Measurements from ENCODE around the gene TAB2.
A peak's percentile ranks its signal among the peaks of the same experiment; 100 is the strongest.

TAB2 gene

DNA sequence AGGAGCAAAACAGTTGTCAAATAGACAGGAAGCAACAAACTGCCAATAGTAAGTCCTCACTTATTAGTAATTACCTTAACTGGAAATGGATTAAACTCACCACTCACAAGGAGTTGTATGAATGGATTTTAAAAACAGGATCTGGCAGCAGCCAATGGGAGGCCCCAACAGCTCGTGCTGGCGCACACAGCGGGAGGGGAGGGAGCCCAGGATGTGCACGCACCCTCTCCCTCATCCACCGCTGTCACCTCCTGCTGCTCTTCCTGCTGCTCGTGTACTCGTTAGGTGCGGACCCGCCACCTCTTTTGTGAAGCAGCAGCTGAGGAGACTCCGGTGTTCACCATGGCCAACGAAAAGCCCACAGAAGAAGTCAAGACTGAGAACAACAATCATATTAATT is 82.5 kb downstream of the TAB2 start, which contains the start of gene SUMO4:
SUMO4 (plus strand) TSS at position 213 of the 400 bp plus-strand sequence; CDS start at position 343, 130 bp downstream.
- Histone ChIP-seq H3K4me1 (ENCODE audit: control insufficient read depth in 1 of 2, insufficient read depth in 2 of 2, low read length in 2 of 2) (no peaks in the 10 kb centered on the region), H3K4me3 (ENCODE audit: low read depth, low read length) (peak within 1 kb of the TSS; percentile 6), H3K9ac (ENCODE audit: low read length) (no peak within 1 kb of the TSS), H3K36me3 (ENCODE audit: control insufficient read depth in 1 of 2, insufficient read depth in 2 of 2, low read length in 2 of 2) (peaks cover 5 to 10% of the 10 kb centered on the region in 2 experiments), H2BK12ac (ENCODE audit: low read length) (no peak within 1 kb of the TSS), H3K79me1 (ENCODE audit: low read length) (no peaks in the 10 kb centered on the region), H3K27me3 (ENCODE audit: insufficient read depth, low read length) (no peaks in the 10 kb centered on the region), H3K4me2 (ENCODE audit: low read length) (no peak within 1 kb of the TSS), H3K27ac (ENCODE audit: low read depth, low read length) (no peak within 1 kb of the TSS), H3K18ac (ENCODE audit: low read length) (no peak within 1 kb of the TSS), H3K14ac (ENCODE audit: low read length) (no peak within 1 kb of the TSS), H3K23ac (ENCODE audit: low read length) (no peak within 1 kb of the TSS), H2BK5ac (ENCODE audit: low read depth, low read length, poor library complexity) (no peak within 1 kb of the TSS), H2BK120ac (ENCODE audit: insufficient read depth, low read length, poor library complexity) (no peak within 1 kb of the TSS), H3K9me3 (ENCODE audit: insufficient read depth, low read depth, low read length) (no peaks in the 10 kb centered on the region), H3K4ac (ENCODE audit: low read depth, low read length) (no peak within 1 kb of the TSS), H3K79me2 (ENCODE audit: control insufficient read depth, insufficient read depth, low read length, poor library complexity) (no peaks in the 10 kb centered on the region), H4K8ac (ENCODE audit: low read depth, low read length) (no peak within 1 kb of the TSS), H2AK5ac (ENCODE audit: low read length) (no peak within 1 kb of the TSS), H4K12ac (ENCODE audit: low read depth, low read length) (no peak within 1 kb of the TSS), H2AFZ (ENCODE audit: insufficient read depth, low read length, poor library complexity) (no peak within 1 kb of the TSS), H4K91ac (ENCODE audit: low read depth, low read length) (no peak within 1 kb of the TSS)
- DNase-seq: no peak
- WGBS (ENCODE audit: extremely low coverage, insufficient coverage, insufficient read length): no CpG with 5 or more reads among the region's 11 CpGs

DNA sequence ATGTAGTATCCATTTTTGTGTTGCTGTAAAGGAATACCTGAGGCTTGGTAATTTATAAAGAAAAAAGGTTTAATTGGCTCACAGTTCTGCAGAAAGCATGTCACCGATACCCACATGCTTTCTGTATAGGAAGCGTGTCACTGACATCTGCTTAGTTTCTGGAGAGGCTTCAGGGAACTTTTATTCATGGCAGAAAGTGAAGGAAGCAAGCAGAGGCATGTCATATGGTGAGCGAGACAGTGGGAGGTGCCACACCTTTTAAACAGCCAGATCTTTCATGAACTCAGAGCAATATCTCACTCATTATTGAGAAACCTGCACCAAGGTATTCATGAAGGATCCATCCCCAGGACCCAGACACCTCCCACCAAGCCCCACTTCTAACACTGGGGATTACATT is 86.0 kb downstream of the TAB2 start:
- Histone ChIP-seq H3K4me3 (ENCODE audit: low read depth, low read length) (no peak overlapping the region), H3K9ac (ENCODE audit: low read length) (no peak overlapping the region), H3K14ac (ENCODE audit: low read length) (no peak overlapping the region), H3K27ac (ENCODE audit: low read depth, low read length) (no peak overlapping the region), H2AFZ (ENCODE audit: insufficient read depth, low read length, poor library complexity) (no peak overlapping the region), H3K23ac (ENCODE audit: low read length) (no peak overlapping the region), H2BK12ac (ENCODE audit: low read length) (no peak overlapping the region), H3K18ac (ENCODE audit: low read length) (no peak overlapping the region), H4K12ac (ENCODE audit: low read depth, low read length) (no peak overlapping the region), H2BK120ac (ENCODE audit: insufficient read depth, low read length, poor library complexity) (no peak overlapping the region), H2BK5ac (ENCODE audit: low read depth, low read length, poor library complexity) (no peak overlapping the region), H4K8ac (ENCODE audit: low read depth, low read length) (no peak overlapping the region), H3K27me3 (ENCODE audit: insufficient read depth, low read length) (no peaks in the 10 kb centered on the region), H3K4ac (ENCODE audit: low read depth, low read length) (no peak overlapping the region), H3K36me3 (ENCODE audit: control insufficient read depth in 1 of 2, insufficient read depth in 2 of 2, low read length in 2 of 2) (peaks cover 5 to 10% of the 10 kb centered on the region in 2 experiments), H4K91ac (ENCODE audit: low read depth, low read length) (no peak overlapping the region), H3K79me2 (ENCODE audit: control insufficient read depth, insufficient read depth, low read length, poor library complexity) (no peaks in the 10 kb centered on the region), H3K4me2 (ENCODE audit: low read length) (no peak overlapping the region), H3K9me3 (ENCODE audit: insufficient read depth, low read depth, low read length) (no peaks in the 10 kb centered on the region), H3K79me1 (ENCODE audit: low read length) (no peaks in the 10 kb centered on the region), H3K4me1 (ENCODE audit: control insufficient read depth in 1 of 2, insufficient read depth in 2 of 2, low read length in 2 of 2) (no peaks in the 10 kb centered on the region), H2AK5ac (ENCODE audit: low read length) (no peak overlapping the region)
- no CpG with 5 or more reads among the region's 3 CpGs for WGBS (ENCODE audit: extremely low coverage, insufficient coverage, insufficient read length)
- no peak for DNase-seq

DNA sequence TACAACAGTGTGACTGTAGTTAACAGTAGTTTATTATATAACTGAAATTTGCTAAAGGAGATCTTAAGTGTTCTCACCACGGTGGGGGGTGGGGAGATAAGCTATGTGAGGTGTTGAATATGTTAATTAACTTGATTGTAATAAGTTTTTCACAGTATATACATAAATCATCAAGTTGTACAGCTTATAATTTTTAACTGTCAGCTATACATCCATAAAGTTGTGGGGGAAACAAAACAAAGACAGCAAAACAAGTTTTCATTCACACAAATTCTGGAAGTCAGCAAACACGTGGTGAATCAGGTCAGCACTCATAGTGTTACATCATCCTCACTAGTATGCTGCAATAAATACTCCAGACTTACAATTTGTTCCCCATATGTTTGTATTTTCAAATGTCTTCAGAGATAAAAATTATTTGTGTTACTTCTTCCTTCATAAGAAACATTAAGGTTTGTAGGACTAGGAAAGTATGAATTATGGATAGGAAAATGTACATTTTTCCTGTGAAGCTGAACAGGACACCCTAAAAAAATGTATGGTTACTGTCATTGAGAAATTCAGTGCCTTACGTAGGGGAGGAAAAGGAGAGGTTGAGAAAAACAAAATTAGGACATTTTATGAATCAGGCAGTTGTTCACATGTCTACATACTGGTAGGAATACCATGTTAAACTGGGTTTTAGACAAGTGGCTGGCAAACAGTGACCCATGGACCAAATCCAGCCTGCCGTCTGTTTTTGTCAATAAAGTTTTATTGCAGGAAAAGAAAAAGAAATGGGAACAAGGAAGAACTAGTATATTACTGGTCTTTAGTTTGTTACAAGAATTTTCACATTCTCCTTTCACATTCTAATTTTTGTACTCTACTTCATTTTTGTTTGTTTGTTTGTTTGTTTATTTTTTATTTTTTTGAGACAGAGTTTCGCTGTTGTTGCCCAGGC is 88.6 kb downstream of the TAB2 start:
- no peak overlapping the region for H2BK120ac ChIP-seq (ENCODE audit: insufficient read depth, low read length, poor library complexity)
- no peak overlapping the region for H3K23ac ChIP-seq (ENCODE audit: low read length)
- peaks cover 3 to 16% of the 10 kb centered on the region in 2 experiments for H3K36me3 ChIP-seq (ENCODE audit: control insufficient read depth in 1 of 2, insufficient read depth in 2 of 2, low read length in 2 of 2)
- H4K91ac ChIP-seq (ENCODE audit: low read depth, low read length): no peak overlapping the region
- DNase-seq: peak in 1 of 2 donors; percentile 26
- no peak overlapping the region for H3K18ac ChIP-seq (ENCODE audit: low read length)
- no peak overlapping the region for H2BK5ac ChIP-seq (ENCODE audit: low read depth, low read length, poor library complexity)
- H3K79me2 ChIP-seq (ENCODE audit: control insufficient read depth, insufficient read depth, low read length, poor library complexity): no peaks in the 10 kb centered on the region
- H2AFZ ChIP-seq (ENCODE audit: insufficient read depth, low read length, poor library complexity): no peak overlapping the region
- no peak overlapping the region for H3K4ac ChIP-seq (ENCODE audit: low read depth, low read length)
- H3K9ac ChIP-seq (ENCODE audit: low read length): no peak overlapping the region
- no peak overlapping the region for H2AK5ac ChIP-seq (ENCODE audit: low read length)
- H3K27me3 ChIP-seq (ENCODE audit: insufficient read depth, low read length): no peaks in the 10 kb centered on the region
- no CpG with 5 or more reads among the region's 5 CpGs for WGBS (ENCODE audit: extremely low coverage, insufficient coverage, insufficient read length)
- H3K27ac ChIP-seq (ENCODE audit: low read depth, low read length): no peak overlapping the region
- no peak overlapping the region for H4K12ac ChIP-seq (ENCODE audit: low read depth, low read length)
- no peaks in the 10 kb centered on the region for H3K79me1 ChIP-seq (ENCODE audit: low read length)
- H3K14ac ChIP-seq (ENCODE audit: low read length): no peak overlapping the region
- H3K4me3 ChIP-seq (ENCODE audit: low read depth, low read length): no peak overlapping the region
- H3K9me3 ChIP-seq (ENCODE audit: insufficient read depth, low read depth, low read length): no peaks in the 10 kb centered on the region
- H3K4me1 ChIP-seq (ENCODE audit: control insufficient read depth in 1 of 2, insufficient read depth in 2 of 2, low read length in 2 of 2): no peaks in the 10 kb centered on the region
- no peak overlapping the region for H4K8ac ChIP-seq (ENCODE audit: low read depth, low read length)
- no peak overlapping the region for H3K4me2 ChIP-seq (ENCODE audit: low read length)
- no peak overlapping the region for H2BK12ac ChIP-seq (ENCODE audit: low read length)

DNA sequence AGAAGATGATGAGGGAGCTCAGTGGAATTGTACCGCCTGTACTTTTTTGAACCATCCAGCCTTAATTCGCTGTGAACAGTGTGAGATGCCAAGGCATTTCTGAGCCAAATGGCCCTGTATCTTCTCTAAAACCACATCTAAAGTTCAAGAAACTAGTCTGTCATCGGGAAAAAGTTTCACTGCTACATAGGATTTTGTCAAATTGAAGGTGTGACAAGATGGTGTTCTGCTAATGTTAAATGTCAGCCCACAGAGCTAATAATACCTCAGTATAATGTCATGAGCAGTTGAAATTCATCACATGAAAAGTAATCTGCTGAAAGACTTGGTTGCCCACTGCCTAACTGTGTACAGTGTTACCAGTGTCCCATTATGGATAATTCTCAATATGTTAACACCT is 92.1 kb downstream of the TAB2 start:
- H2AFZ ChIP-seq (ENCODE audit: insufficient read depth, low read length, poor library complexity): no peak overlapping the region
- no peaks in the 10 kb centered on the region for H3K79me2 ChIP-seq (ENCODE audit: control insufficient read depth, insufficient read depth, low read length, poor library complexity)
- no peaks in the 10 kb centered on the region for H3K4me1 ChIP-seq (ENCODE audit: control insufficient read depth in 1 of 2, insufficient read depth in 2 of 2, low read length in 2 of 2)
- H3K4me3 ChIP-seq (ENCODE audit: low read depth, low read length): no peak overlapping the region
- H3K23ac ChIP-seq (ENCODE audit: low read length): no peak overlapping the region
- H4K8ac ChIP-seq (ENCODE audit: low read depth, low read length): no peak overlapping the region
- no peak overlapping the region for H3K9ac ChIP-seq (ENCODE audit: low read length)
- WGBS (ENCODE audit: extremely low coverage, insufficient coverage, insufficient read length): no CpG with 5 or more reads among the region's 3 CpGs
- H3K27ac ChIP-seq (ENCODE audit: low read depth, low read length): no peak overlapping the region
- no peak overlapping the region for H4K91ac ChIP-seq (ENCODE audit: low read depth, low read length)
- H3K4ac ChIP-seq (ENCODE audit: low read depth, low read length): no peak overlapping the region
- no peaks in the 10 kb centered on the region for H3K27me3 ChIP-seq (ENCODE audit: insufficient read depth, low read length)
- H3K14ac ChIP-seq (ENCODE audit: low read length): no peak overlapping the region
- no peak overlapping the region for H2BK5ac ChIP-seq (ENCODE audit: low read depth, low read length, poor library complexity)
- no peak overlapping the region for H2BK12ac ChIP-seq (ENCODE audit: low read length)
- H2BK120ac ChIP-seq (ENCODE audit: insufficient read depth, low read length, poor library complexity): no peak overlapping the region
- DNase-seq: no peak
- peaks cover 6 to 12% of the 10 kb centered on the region in 2 experiments for H3K36me3 ChIP-seq (ENCODE audit: control insufficient read depth in 1 of 2, insufficient read depth in 2 of 2, low read length in 2 of 2)
- H3K18ac ChIP-seq (ENCODE audit: low read length): no peak overlapping the region
- no peak overlapping the region for H3K4me2 ChIP-seq (ENCODE audit: low read length)
- no peaks in the 10 kb centered on the region for H3K79me1 ChIP-seq (ENCODE audit: low read length)
- H2AK5ac ChIP-seq (ENCODE audit: low read length): no peak overlapping the region
- no peak overlapping the region for H4K12ac ChIP-seq (ENCODE audit: low read depth, low read length)
- no peaks in the 10 kb centered on the region for H3K9me3 ChIP-seq (ENCODE audit: insufficient read depth, low read depth, low read length)

All from trophoblast cell (in vitro differentiated cells and primary cell).